Hepatocyte (in vitro differentiated cells): ENCODE measurements around the gene CFAP221. TPM values are rescaled to one million over a fixed set of nuclear protein-coding genes. Genes with fewer than 3 reads are reported as not detected.

Experiments
- DNase-seq: peaks from one replicate; pipeline ENCODE4 v3.0.0-alpha.2; 2016; ENCODE audit warnings: low spot score
- H2AFZ ChIP-seq: fragments of 200-600 bp; sonication (generic); 2 replicates; pipeline ENCODE4 v1.6.0; 2016; ENCODE audit warnings: antibody characterized with exemption, mild to moderate bottlenecking
- H3K27ac ChIP-seq: fragments of 200-600 bp; sonication (generic); 2 replicates; pipeline ENCODE4 v1.5.1; 2016; ENCODE audit warnings: mild to moderate bottlenecking
- H3K27me3 ChIP-seq: fragments of 200-600 bp; sonication (generic); 2 replicates; pipeline ENCODE4 v1.6.1; 2016
- H3K36me3 ChIP-seq: fragments of 200-600 bp; sonication (generic); replicated peaks from 2 replicates; pipeline ENCODE4 v1.5.1; 2016; ENCODE audit warnings: low read depth; ENCODE audit not compliant: insufficient read depth
- H3K4me1 ChIP-seq: fragments of 200-600 bp; sonication (generic); 2 replicates; pipeline ENCODE4 v1.5.1; 2016; ENCODE audit warnings: mild to moderate bottlenecking, moderate library complexity; ENCODE audit not compliant: insufficient read depth
- H3K4me2 ChIP-seq: fragments of 200-600 bp; sonication (generic); 2 replicates; pipeline ENCODE4 v1.6.0; 2016
- H3K4me3 ChIP-seq: fragments of 200-600 bp; sonication (generic); 2 replicates; pipeline ENCODE4 v1.5.1; 2016; ENCODE audit warnings: mild to moderate bottlenecking
- H3K79me2 ChIP-seq: fragments of 200-600 bp; sonication (generic); 2 replicates; pipeline ENCODE4 v1.6.0; 2017; ENCODE audit warnings: mild to moderate bottlenecking
- H3K9me2 ChIP-seq: fragments of 200-600 bp; sonication (generic); replicated peaks from 2 replicates; pipeline ENCODE4 v1.6.0; 2017; ENCODE audit warnings: mild to moderate bottlenecking; ENCODE audit not compliant: insufficient read depth
- H3K9me3 ChIP-seq: fragments of 200-600 bp; sonication (generic); 2 replicates; pipeline ENCODE4 v1.5.1; 2016; ENCODE audit warnings: low read depth, mild to moderate bottlenecking
- H4K20me1 ChIP-seq: fragments of 200-600 bp; sonication (generic); 2 replicates; pipeline ENCODE4 v1.6.0; 2016; ENCODE audit warnings: mild to moderate bottlenecking; ENCODE audit not compliant: insufficient read depth, poor library complexity, severe bottlenecking
- EZH2 ChIP-seq: fragments of 200-600 bp; sonication (generic); IDR thresholded peaks from 2 replicates; pipeline ENCODE4 v1.6.1; 2016; ENCODE audit warnings: antibody characterized with exemption, mild to moderate bottlenecking, borderline replicate concordance
- EZH2phosphoT487 ChIP-seq: fragments of 200-600 bp; sonication (generic); IDR thresholded peaks from one replicate; pipeline ENCODE4 v1.6.1; 2018; ENCODE audit warnings: antibody characterized with exemption, mild to moderate bottlenecking, low read depth, moderate library complexity; ENCODE audit not compliant: unreplicated experiment, severe bottlenecking
- WGBS: methylation state at CpG from one replicate; pipeline ENCODE4 v1.1.6; 2016; ENCODE audit warnings: low lambda C conversion rate; ENCODE audit errors: missing lambda C conversion rate; 5-methylcytosine and 5-hydroxymethylcytosine counted together
- polyA plus RNA-seq: library from polyadenylated mRNA; unstranded; fragments of >200 nt; fragmentation: Nextera tagmentation; extraction: Ambion mirVana; gene quantifications from 2 replicates; pipeline ENCODE4 v1.2.1, GENCODE V29; 2016
- total RNA-seq: library from RNA; depleted of rRNA; stranded (reverse); fragments of >200 nt; gene quantifications from 2 replicates; pipeline ENCODE4 v1.2.3, GENCODE V29; 2014
- TF ChIP-seq, protein P1 (sequence below): fragments of 200-600 bp; sonication (generic); IDR thresholded peaks from 2 replicates; pipeline ENCODE4 v1.5.1; 2016; ENCODE audit warnings: antibody characterized with exemption, mild to moderate bottlenecking; ENCODE audit not compliant: poor library complexity

Gene CFAP221
- total and polyA plus RNA-seq, 2 experiments from 2014 or later = 3.3 to 3.4 TPM

DNA sequence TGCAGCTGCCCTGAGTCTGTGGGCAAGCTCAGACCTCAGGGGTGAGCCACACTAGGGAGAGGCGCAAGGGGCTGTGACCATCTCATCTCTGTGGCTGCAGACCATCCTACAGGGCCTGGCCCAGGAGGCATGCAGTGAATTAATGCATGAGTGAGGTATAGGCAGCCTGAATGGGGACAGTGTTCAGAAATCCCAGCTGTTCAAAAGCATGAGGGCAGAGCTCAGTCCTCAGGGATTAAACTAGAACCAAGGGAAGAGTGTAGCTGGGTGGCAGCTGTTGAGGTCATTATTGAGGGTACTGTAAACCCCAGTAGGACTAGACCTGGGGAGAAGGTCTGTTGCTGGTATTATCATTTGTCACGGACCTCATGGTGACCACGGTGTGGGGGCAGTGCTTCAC lies 151.8 kb downstream of the CFAP221 start:
- DNase-seq = no peak
- no peak overlapping the region for H3K4me2 ChIP-seq
- TF ChIP-seq EZH2phosphoT487 (no peak), EZH2 (no peak)
- TF ChIP-seq, protein P1, sequence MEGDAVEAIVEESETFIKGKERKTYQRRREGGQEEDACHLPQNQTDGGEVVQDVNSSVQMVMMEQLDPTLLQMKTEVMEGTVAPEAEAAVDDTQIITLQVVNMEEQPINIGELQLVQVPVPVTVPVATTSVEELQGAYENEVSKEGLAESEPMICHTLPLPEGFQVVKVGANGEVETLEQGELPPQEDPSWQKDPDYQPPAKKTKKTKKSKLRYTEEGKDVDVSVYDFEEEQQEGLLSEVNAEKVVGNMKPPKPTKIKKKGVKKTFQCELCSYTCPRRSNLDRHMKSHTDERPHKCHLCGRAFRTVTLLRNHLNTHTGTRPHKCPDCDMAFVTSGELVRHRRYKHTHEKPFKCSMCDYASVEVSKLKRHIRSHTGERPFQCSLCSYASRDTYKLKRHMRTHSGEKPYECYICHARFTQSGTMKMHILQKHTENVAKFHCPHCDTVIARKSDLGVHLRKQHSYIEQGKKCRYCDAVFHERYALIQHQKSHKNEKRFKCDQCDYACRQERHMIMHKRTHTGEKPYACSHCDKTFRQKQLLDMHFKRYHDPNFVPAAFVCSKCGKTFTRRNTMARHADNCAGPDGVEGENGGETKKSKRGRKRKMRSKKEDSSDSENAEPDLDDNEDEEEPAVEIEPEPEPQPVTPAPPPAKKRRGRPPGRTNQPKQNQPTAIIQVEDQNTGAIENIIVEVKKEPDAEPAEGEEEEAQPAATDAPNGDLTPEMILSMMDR = no peak
- H3K4me3 ChIP-seq = no peak overlapping the region
- H3K36me3 ChIP-seq = no peaks in the 10 kb centered on the region
- H4K20me1 ChIP-seq = no peaks in the 10 kb centered on the region
- 96% methylated on average over 3 of the region's 3 CpGs for WGBS
- peaks cover 16% of the 10 kb centered on the region for H3K4me1 ChIP-seq
- H3K27ac ChIP-seq = no peak overlapping the region
- no peaks in the 10 kb centered on the region for H3K27me3 ChIP-seq
- H3K9me3 ChIP-seq = no peaks in the 10 kb centered on the region
- no peaks in the 10 kb centered on the region for H3K79me2 ChIP-seq
- H2AFZ ChIP-seq = no peak overlapping the region
- H3K9me2 ChIP-seq = no peaks in the 10 kb centered on the region

DNA sequence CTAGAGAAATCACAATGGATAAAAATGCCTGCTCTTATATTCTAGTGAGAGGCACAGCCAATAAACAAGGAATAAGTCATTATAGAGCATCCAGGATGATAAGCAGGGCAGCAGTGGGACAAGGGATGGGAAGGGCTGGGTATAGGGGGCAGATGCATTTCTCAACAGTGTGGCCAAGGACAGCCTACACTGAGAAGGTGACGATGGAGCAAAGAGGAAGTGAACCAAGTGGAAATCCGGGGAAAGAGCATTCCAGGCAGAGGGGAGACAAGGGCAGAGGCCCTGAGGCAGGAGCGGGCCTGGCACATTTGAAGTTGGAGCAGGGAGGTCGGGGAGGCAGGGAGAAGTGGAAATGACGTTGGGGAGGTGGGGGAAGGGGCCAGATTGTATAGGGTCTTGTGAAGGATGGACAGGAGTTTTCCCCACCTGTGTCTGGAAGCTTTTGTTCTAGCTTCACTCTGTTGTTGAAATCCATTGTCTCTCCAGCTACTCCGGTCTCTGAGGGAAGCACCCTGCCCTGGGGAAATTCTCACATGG lies 152.3 kb downstream of the CFAP221 start:
- Histone ChIP-seq H3K4me1 (peaks cover 20% of the 10 kb centered on the region), H3K27me3 (no peaks in the 10 kb centered on the region), H4K20me1 (no peaks in the 10 kb centered on the region), H2AFZ (no peak overlapping the region), H3K36me3 (no peaks in the 10 kb centered on the region), H3K4me2 (no peak overlapping the region), H3K79me2 (no peaks in the 10 kb centered on the region), H3K4me3 (no peak overlapping the region), H3K9me3 (no peaks in the 10 kb centered on the region), H3K27ac (no peak overlapping the region), H3K9me2 (no peaks in the 10 kb centered on the region)
- 68% methylated on average over 6 of the region's 6 CpGs for WGBS
- DNase-seq = no peak
- TF ChIP-seq EZH2 = no peak
- no peak for TF ChIP-seq EZH2phosphoT487
- TF ChIP-seq, protein P1 = no peak

DNA sequence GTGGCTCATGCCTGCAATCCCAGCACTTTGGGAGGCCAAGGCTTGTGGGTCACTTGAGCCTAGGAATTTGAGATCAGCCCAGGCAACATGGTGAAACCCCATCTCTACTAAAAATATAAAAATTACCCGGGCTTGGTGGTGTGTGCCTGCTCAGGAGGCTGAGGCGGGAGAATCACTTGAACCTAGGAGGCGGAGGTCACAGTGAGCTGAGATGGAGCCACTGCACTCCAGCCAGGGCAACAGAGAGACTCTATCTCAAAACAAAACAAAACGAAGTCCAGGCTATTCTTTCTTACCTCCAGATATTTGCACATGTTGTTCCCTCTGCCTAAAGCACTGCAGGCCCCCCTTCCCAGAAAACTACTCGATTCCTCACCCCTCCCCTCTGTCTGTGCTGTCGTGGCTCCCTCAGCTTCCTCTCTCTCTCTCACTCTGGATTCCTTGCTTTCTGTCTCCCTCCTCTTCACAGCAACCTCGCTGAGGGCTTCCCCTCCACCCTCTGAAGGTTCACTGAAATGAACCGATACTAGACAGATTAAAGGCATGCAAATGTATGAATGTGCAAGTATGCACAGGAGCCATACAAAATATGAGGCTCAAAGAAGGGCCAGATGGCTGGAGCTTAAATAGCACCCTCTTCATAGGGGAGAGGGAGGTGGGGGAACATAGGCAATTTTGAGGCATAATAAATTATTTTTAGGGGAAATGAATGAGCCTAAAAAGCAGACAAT lies 153.2 kb downstream of the CFAP221 start:
- Histone ChIP-seq H3K27me3 (no peaks in the 10 kb centered on the region), H3K9me2 (no peaks in the 10 kb centered on the region), H3K4me1 (peaks cover 22% of the 10 kb centered on the region), H4K20me1 (no peaks in the 10 kb centered on the region), H3K4me3 (no peak overlapping the region), H3K9me3 (no peaks in the 10 kb centered on the region), H3K4me2 (no peak overlapping the region), H3K79me2 (no peaks in the 10 kb centered on the region), H3K27ac (no peak overlapping the region), H2AFZ (no peak overlapping the region), H3K36me3 (no peaks in the 10 kb centered on the region)
- WGBS = 71% methylated on average over 8 of the region's 8 CpGs
- TF ChIP-seq, protein P1 = no peak
- no peak for TF ChIP-seq EZH2phosphoT487
- TF ChIP-seq EZH2 = no peak
- no peak for DNase-seq
